ENCODE results near the gene CLDN16. TPM values are rescaled to one million over a fixed set of nuclear protein-coding genes. Genes with fewer than 3 reads are reported as not detected.

The CLDN16 gene
- total and polyA plus RNA-seq, 12 donors, result not detected

DNA sequence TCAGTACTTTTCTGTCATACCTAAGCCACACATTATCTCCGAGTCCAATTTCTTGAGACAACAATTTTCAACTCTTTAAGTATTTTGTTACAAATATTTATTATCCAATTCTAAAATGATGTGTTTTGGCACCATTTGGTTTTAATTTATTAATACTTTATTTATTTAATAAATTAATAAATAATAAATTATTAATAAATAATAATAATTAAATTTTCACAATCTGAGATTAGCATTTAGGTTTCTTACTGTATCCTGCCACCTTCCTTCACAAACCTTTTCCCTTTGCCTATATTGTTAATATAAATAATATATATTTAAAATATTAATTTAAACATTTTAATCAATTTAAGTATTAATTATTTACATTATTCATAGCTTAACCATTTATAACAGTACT, 37.9 kb downstream of the CLDN16 start:
- no peak for ATAC-seq
- intact Hi-C loops (cut with DNase I), result loop anchor here in 5 of 10 donors (5.0 to 10.0 kb wide), 5 partner anchors 79 to 461 kb away; no protein-coding TSS in a partner anchor

DNA sequence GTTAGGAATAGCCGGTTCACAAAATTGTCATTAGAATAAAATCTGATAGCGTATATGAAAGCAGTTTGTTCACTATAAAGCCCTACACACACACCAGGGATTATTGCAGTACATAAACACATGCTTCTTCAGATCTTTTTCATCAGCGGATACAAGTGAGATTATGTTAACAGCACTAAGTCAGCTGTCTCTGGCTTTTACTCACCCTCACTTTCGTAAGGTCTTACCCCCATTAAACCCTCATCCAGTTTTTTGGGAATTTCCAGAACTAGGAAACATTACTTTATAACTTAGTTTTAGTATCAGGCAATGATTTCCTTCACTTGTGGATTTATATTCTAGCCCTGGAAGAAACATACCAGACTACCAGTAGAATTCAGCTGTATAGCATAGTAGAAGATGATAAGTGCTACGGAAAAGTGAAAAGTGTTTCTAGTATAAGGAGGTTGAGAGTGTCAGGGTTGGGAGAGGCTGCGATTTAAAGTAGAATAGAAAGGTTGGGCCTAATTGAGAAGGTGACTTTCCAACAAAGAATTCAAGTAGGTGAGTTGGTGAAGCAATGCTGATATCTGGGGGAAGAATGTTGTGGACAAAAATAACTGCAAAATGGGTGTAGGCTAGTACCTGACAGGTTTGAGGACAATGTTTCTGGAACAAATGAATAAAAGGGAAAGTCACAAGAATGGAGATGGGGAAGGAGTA, 39.0 kb downstream of the CLDN16 start:
- no peak for ATAC-seq
- Histone ChIP-seq H3K4me1 (peaks cover 0 to 7% (median 0%) of the 10 kb centered on the region in 9 donors), H3K27me3 (no peaks in the 10 kb centered on the region), H3K9me3 (no peaks in the 10 kb centered on the region), H3K36me3 (no peaks in the 10 kb centered on the region), H3K4me3 (no peak overlapping the region), H3K27ac (no peak overlapping the region)
- DNase-seq, result no peak
- intact Hi-C loops (cut with DNase I), result loop anchor here in 5 of 10 donors (5.0 to 10.0 kb wide), 5 partner anchors 78 to 462 kb away; no protein-coding TSS in a partner anchor
- 89 to 91% methylated on average over 6 of the region's 6 CpGs for WGBS, 2 donors
- TF ChIP-seq, protein P1, sequence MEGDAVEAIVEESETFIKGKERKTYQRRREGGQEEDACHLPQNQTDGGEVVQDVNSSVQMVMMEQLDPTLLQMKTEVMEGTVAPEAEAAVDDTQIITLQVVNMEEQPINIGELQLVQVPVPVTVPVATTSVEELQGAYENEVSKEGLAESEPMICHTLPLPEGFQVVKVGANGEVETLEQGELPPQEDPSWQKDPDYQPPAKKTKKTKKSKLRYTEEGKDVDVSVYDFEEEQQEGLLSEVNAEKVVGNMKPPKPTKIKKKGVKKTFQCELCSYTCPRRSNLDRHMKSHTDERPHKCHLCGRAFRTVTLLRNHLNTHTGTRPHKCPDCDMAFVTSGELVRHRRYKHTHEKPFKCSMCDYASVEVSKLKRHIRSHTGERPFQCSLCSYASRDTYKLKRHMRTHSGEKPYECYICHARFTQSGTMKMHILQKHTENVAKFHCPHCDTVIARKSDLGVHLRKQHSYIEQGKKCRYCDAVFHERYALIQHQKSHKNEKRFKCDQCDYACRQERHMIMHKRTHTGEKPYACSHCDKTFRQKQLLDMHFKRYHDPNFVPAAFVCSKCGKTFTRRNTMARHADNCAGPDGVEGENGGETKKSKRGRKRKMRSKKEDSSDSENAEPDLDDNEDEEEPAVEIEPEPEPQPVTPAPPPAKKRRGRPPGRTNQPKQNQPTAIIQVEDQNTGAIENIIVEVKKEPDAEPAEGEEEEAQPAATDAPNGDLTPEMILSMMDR (IDR thresholded peaks at IDR 0.05), result no peak

More for the DNA sequence above, 37.9 kb downstream of the CLDN16 start:
- no peak for DNase-seq
- 96 to 98% methylated on average over 1 of the region's 1 CpG for WGBS, 2 donors
- Histone ChIP-seq H3K9me3 (no peaks in the 10 kb centered on the region), H3K36me3 (no peaks in the 10 kb centered on the region), H3K4me3 (no peak overlapping the region), H3K27me3 (no peaks in the 10 kb centered on the region), H3K4me1 (peaks cover 0 to 7% (median 0%) of the 10 kb centered on the region in 9 donors), H3K27ac (no peak overlapping the region)
- TF ChIP-seq, protein P1 (IDR thresholded peaks at IDR 0.05), result no peak

DNA sequence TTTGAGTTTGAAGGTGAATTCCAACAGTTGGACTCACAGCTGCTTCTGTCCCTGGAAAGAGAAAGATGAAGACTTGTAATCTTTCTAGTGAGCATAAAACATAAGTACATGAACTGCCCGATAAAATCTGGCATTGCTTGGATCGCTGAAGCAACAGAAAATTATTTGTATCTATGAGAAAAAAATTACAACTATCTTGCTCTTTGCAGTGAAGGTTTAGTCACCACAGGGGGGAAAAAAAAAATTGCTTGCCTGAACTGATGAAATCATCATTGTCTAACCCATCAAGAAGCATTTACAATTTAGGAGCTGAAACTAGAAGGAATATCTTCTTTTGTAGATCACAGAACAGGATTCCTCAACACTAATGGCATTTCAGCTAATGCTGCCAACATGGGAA, 41.7 kb downstream of the CLDN16 start:
- WGBS, 2 donors, result 90 to 91% methylated on average over 2 of the region's 2 CpGs
- TF ChIP-seq, protein P1 (IDR thresholded peaks at IDR 0.05), result no peak
- no peaks in the 10 kb centered on the region for H3K36me3 ChIP-seq
- H3K4me1 ChIP-seq, result peaks cover 0 to 6% (median 0%) of the 10 kb centered on the region in 9 donors
- H3K27me3 ChIP-seq, result no peaks in the 10 kb centered on the region
- no peak overlapping the region for H3K27ac ChIP-seq
- ATAC-seq, result no peak
- intact Hi-C loops (cut with DNase I), result loop anchor here in 5 of 10 donors (5.0 to 10.0 kb wide), 5 partner anchors 75 to 465 kb away; no protein-coding TSS in a partner anchor
- H3K9me3 ChIP-seq, result no peaks in the 10 kb centered on the region
- no peak overlapping the region for H3K4me3 ChIP-seq
- DNase-seq, result no peak

DNA sequence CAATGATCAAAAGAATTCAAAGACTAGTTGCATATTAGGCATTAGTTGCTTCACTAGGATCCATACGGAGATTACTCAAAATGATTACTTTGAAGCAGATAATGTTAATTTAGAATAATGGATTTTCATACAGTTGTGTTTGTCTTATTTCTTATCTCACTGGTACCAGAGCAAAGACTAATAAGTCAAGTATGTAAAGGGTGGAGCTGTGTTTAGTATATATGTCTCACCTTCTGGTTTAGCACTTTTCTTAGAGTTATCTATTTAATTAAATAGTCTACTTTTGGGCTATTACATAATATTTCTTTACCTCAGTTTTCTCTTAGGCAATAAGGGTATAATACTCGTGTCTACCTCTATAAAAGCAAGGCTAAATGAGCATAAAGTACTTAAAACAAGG, 42.9 kb downstream of the CLDN16 start:
- intact Hi-C loops (cut with DNase I), result no loop called here
- WGBS, 2 donors, result 77 to 82% methylated on average over 2 of the region's 2 CpGs
- peaks cover 0 to 5% (median 0%) of the 10 kb centered on the region in 7 donors for H3K27me3 ChIP-seq
- DNase-seq, result no peak
- no peak overlapping the region for H3K27ac ChIP-seq
- H3K4me1 ChIP-seq, result no peaks in the 10 kb centered on the region
- TF ChIP-seq, protein P1 (IDR thresholded peaks at IDR 0.05), result no peak
- no peak for ATAC-seq
- H3K9me3 ChIP-seq, result no peaks in the 10 kb centered on the region
- H3K4me3 ChIP-seq, result no peak overlapping the region
- H3K36me3 ChIP-seq, result no peaks in the 10 kb centered on the region
